HG03520 (cell line): ENCODE data around the gene ARRB2.

ENCODE experiments used
- ATAC-seq: cut with Tn5 transposase; IDR thresholded peaks from one replicate; pipeline ENCODE4 v1.9.1; 2021; ENCODE audit warnings: mild to moderate bottlenecking, moderate library complexity; ENCODE audit not compliant: unreplicated experiment

ARRB2 gene

DNA sequence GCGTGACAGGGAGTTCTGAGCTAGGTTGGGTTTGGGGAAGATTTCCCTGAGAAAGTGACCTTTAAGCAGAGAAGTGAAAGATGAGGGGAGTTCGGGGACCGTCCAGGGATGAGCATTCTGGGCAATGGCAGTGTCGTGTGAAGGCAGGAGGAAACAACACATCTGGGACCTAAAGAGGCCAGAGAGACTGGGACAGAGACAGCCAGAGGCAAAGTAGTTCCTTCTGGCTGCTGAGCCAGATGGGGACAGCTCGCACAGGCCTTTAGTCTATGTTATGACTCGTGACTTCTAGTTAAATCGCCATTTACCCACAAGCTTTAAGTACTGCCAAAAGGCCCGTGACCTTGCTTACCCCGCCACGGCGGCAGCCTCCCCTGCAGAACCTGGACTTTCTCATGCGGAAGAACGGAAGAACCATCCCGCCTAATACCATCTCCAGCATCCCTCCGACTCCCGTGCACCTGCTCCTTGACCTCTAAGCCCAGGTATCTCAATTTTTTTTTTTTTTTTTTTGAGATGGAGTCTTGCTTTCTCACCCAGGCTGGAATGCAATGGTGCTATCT lies 12.3 kb downstream of the ARRB2 start:
- ATAC-seq: no peak

DNA sequence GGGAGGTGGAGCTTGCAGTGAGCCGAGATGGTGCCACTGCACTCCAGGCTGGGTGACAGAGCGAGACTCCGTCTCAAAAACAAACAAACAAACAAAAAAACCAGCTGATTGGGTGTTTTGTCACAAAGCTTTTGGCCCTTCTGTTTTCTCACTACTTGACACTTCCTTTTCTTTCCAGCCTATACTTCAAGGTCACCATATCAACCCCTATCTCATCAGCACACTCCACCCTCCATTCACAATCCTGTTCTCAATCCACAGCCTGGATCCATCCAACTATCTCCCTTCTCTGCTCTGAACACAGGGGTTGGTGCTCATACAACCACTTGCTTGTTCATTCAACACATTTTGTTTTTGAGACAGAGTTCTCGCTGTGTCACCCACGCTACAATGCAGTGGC lies 14.2 kb downstream of the ARRB2 start:
- no peak for ATAC-seq

DNA sequence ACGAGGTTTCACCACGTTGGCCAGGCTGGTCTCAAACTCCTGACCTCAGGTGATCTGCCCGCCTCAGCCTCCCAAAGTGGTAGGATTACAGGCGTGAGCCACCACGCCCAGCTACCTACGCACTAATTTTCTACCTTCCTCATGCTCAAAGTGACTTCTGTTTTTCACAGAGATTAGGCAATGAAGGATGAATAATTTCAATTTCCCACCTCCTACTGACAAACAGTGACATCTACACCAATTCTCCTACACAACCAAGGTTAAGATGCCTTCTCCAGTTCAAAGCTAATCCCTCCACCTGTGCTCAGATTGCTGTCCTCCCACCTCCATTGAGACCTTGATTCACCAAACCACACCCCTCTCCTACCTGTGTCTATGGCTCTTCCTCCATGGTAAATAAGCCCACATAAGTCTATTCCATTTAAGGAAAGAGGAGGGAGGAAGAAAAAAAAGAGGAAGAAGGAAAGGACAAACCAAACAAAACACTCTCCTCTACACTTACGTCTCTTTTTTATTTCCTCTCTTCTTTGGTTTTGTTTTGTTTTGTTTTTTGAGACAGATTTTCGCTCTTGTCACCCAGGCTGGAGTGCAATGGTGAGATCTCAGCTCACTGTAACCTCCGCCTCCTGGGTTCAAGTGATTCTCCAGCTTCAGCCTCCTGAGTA lies 15.3 kb downstream of the ARRB2 start:
- ATAC-seq: no peak

DNA sequence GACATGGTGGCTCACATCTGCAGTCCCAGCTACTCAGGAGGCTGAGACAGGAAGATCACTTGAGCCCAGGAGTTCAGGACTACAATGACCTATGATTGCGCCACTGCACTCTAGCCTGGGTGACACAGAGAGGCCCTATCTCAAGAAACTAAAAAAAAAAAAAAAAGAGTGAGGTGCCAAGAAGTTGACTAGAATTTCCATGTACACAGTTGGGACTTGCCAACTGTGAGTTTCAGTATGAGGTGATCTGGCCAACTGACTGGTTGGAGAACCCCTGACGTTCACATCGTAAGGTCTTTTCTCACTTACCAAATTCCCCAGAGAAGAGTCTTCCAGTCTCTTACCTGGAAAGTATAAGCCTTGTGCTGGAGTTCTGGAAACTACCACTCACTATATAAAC lies 17.7 kb downstream of the ARRB2 start:
- no peak for ATAC-seq

DNA sequence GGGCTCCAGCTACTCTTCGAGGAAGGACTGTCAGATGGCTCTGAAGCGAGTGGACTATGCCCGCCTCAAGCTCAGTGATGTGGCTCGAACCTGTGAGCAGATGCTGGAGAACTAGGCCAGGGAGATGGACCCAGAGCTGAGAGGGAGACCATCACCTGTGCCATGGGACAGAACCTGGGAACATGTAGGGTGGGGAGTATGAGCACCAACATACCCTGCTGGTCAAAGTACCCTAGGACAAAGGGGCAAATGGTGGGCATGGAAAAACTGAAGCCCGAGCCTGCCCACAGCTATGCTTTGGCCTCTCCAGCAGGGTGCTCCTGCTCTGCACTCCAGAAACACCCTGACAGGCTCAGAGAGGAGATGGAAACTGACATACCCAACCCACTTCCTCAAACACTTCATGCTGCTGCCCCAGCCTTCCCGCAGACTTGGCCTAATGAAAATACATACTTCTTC lies 22.7 kb downstream of the ARRB2 start:
- ATAC-seq: no peak

DNA sequence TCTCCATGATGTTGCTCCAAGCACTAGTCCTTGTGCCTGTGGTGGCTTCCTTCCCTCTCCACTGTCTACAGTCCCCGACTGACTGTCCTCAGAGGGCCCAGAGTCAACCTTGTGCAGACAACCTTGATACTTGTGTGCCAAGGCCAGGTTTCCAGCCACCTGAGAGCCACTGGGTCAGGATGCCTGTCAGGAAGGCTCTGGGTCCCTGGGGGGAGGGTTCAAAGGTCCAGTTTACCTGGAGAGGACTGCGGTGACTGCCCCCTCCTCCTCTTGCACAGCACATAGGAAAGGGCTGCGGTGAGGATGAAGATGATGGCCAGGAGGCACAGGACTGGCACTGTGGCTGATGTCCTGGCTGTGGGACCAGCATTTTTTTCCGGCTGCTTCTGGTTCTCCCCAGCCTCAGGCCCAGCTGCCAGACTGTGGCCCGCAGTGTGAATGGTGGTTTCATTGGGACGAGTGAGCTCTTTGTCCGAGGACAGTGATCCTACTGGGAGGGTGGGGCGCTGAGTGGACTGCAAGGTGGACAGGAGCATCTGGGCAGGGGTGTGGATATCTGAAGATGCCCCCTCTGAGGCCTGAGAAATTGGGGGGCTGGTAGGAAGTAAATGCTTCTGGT lies 24.5 kb downstream of the ARRB2 start:
- no peak for ATAC-seq

DNA sequence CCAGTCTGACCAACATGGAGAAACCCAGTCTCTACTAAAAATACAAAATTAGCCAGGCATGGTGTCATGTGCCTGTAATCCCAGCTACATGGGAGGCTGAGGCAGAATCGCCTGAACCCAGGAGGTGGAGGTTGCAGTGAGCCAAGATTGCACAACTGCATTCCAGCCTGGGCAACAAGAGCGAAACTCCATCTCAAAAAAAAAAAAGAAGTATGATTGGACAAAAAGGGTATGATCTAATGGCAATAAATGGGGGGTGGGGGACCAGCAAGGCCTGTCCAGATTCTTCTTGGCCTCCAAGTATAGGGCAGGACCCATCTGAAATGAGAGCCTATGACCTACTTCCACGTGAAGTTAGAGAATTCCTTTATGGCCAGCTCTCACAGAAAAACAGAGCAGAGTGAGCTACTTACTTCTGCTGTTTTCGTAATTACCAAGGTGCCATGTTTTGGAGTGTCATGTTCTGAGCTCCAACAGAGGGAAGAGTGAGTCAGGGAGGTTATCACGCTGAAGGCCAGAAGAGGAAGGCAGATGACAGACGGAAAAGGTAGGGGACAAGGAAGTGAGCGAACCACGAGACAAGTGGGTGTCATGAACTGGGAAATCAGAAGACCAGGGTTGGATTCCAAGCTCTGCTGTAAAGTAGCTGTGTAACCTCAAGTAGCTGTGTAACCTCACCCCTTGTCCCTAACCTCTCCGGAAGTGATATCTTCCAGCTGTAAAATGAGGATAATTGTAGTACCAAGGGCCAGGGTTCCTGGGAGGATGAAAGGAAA lies 25.6 kb downstream of the ARRB2 start:
- ATAC-seq: no peak

DNA sequence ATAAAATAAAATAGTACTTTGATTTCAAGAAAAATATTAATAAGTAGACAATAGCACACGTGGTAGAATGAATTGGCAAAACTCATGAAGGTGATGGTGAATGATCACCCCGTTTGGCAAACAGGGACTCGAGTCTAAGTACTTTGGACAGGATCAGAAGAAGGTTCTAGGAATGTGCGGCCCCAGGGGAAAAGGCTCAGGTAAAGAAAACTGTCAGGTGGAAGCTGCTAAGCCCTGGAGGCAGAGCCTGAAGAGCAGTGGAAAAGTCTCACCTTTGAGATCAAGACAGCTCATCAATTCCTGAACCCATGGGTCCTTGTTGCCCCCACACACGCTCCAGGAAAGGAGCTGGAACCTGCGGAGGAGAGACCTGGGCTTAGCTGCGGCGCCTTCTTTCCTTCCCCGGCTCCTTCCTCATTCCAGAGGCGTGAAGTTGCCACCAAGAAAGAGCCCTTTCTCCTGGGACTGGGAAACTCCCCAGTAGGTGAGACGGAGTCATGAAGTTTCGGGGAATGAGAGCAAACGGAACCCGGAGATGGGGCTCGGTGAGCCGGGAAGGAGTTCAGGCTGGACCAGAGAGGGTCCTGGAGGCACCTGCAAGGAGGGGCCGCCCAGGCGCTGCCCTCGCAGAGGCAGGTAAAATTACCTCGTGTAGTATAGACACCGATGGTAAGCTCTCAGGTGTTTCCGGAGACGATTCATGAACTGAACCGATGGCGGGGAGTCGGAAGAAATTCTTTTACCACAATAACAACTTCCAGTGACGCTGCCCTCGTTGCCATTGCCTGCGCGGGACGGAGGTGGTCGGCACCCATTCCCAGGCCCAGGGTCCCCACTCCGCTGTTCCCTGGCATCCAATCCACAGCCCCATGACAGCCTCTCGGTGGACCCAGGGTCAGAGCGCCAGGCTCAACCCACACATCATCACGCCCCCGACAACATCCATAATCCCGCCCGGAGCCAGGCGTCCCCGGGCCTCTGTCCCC lies 28.0 kb downstream of the ARRB2 start:
- no peak for ATAC-seq

DNA sequence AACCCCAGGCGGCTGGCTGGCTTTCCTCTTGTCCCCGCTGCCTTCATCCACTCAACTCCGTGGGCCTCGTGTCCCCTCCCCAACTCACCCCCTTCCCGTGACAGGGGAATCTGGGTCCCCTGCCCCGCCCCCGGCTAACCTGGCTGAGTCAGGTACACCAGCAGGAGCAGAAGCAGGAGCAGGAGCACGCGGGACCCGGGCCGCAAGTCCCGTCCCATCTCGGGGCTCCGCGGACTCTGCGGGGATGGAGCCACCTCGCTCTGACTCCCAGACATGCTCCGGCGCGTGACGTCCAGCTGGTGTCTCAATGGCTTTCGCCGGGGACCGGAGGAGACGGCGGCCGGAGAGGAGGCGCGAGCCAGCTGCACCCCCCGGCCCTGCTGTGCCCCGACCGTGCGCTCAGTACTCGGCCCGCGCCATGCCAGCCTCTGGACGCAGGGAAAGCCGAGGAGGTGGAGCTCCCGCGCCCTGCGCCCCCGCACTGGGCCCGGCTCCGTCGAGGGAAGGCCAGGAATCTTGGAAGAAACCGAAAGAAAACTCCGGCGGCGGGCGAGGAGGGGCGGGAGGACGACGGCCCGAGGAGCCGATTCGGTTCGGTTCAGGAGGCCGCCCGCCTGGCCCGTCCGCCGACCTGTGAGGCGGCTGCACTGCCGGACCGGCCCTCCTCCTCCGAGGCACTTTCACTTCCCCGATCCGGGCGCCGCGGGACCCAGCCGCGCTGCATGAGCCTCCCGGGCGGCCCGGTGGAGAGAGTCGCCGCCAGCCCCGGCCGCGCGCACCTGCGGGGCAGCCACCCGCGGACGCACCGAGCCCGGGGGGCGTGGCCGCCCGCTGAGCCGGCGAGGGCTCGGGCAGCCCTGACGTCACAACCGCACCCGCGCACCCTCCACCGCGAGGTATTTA lies 28.9 kb downstream of the ARRB2 start, which contains the start of the genes CXCL16 and ZMYND15:
TSS of gene CXCL16 (minus strand) at position 807 of the 903 bp plus-strand sequence. CDS start at position 218, 589 bp downstream.
TSS of gene ZMYND15 (plus strand) at position 712 of the 903 bp plus-strand sequence. CDS start 716 bp downstream, outside the sequence.
- no peak for ATAC-seq

DNA sequence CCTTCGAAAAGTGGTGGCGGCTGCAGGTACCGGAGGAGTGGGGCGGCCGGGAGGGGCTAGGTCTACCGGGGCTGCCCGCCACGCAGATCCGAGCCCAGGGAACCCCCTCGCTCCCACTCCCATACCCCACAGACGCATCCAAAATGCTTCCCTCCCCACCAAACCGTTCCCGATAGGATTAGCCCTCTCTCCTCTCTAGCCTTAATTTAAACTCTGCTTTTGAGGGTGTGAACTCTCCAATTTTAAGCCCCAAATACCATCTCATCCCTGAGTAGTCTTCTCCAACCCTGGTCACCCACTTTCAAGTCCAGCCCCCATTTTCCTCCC lies 29.6 kb downstream of the ARRB2 start:
- ATAC-seq: no peak

DNA sequence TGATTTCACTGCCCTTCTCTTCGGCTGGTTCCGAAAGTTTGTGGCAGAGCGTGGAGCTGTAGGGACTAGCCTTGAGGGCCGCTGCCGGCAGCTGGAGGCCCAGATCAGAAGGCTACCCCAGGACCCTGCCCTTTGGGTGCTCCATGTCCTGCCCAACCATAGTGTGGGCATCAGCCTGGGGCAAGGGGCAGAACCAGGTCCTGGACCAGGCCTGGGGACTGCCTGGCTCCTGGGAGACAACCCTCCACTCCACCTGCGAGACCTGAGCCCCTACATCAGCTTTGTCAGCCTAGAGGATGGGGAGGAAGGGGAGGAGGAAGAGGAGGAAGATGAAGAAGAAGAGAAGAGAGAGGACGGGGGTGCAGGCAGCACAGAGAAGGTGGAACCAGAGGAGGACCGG lies 30.2 kb downstream of the ARRB2 start:
- no peak for ATAC-seq

DNA sequence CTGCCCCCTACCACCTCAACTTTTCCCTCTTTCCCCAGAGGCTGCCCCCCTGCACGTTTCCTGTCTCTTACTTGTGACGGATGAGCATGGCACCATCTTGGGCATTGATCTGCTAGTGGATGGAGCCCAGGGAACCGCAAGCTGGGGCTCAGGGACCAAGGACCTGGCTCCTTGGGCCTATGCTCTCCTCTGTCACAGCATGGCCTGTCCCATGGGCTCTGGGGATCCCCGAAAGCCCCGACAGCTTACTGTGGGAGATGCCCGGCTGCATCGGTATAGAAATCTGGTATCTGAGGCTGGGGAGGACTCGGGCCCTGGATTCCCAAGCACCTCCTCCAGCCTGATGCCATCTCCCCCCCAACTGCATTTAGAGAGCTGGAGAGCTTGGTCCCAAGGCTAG lies 31.1 kb downstream of the ARRB2 start:
- no peak for ATAC-seq

DNA sequence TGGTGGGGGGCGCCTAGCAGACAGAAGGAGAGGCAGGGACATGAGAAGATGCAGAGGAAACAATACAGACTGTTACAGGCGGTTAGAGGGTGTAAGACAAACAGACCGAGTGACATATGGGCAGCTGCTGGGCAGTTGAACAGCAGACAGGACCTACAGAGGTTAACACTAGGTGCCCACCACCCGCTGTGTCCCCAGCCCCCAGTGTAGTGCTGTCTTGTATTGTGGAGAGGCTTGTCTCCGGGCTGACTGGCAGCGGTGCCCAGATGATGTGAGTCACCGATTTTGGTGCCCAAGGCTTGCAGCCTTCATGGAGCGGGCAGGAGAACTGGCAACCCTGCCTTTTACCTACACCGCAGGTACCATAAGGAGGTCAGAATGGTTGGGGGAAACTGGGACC lies 31.7 kb downstream of the ARRB2 start:
- no peak for ATAC-seq

DNA sequence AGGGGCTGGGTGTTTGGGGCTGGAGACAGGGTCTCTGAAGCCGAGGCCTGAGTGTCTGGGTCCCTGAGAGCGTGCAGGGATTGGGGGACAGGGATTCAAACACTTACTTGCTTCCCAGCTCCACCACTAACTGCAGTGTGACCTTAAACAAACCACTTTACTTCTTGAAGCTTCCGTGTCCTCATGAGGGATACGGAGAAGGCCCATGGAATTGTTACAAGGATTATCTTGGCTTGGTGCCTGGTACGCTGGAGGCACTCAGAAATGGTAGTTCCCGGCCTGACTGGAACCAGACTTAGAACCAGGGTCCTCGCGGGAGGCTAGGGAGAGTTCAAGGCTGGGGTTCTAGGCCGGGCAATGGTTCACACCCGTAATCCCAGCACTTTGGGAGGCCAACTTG lies 32.2 kb downstream of the ARRB2 start:
- no peak for ATAC-seq

DNA sequence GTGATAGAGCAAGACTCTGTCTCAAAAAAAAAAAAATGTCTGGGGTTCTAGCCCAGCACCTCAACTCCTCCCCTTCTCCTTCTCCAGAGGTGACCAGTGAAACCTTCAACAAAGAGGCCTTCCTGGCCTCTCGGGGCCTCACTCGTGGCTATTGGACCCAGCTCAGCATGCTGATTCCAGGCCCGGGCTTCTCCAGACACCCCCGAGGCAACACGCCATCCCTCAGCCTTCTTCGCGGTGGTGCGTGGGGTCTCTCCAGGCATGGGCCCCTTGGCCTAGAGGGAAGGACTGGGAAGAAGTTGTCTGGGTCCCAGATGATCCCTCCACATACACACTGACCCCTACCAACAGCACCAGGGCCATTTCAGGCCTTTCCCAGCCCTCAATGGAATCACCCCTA lies 32.8 kb downstream of the ARRB2 start:
- no peak for ATAC-seq

DNA sequence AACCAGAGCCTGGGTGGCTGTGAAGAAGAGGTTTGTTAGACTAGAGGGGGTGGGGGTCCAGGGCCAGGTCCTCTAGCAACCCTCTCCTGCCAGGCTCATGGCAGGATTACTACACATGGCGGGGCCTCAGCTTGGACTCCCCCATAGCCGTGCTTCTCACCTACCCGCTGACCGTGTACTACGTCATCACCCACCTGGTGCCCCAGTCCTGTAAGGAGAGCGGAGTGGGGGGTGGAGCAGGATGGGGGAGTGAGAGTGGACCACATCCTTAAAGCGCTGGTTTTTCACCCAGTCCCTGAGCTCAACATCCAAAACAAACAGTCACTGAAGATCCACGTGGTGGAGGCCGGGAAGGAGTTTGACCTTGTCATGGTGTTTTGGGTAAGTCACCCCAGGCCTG lies 33.5 kb downstream of the ARRB2 start:
- ATAC-seq: no peak

DNA sequence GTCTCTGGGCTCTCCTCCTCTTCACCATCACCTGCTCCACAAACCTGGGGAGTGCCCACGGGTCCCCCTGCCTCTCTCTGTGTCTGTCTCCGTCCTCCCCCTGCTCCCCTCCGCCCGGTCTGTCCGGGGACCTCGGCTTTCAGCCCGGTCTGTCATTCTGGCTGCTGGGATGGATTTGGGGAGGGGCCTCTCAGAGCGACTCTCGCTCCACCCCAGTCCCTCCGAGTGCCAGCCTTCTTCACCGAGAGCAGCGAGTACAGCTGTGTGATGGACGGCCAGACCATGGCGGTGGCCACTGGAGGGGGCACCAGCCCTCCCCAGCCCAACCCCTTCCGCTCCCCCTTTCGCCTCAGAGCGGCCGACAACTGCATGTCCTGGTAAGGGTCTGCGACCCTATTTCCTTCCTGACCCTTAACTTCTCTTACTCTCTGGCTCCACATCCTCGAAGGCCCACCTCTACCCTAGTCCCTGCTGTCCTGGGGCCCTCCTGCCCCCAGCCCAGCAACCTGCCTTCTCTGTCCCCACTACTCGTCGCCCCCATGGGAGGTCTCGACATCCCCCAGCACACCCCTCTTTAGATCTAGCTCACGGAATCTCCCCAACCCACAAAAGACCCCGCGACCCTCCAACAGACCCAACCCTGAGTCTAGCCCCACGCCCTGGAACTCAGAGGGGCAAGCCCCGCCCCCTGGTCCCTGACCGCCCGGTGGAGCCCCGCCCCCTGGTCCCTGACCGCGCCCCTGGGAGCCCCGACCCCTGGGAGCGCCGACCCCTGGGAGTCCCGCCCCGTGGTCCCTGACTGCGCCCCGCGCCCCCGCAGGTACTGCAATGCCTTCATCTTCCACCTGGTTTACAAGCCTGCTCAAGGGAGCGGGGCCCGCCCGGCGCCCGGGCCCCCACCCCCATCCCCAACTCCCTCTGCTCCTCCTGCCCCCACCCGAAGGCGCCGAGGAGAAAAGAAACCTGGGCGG lies 34.9 kb downstream of the ARRB2 start:
- ATAC-seq: no peak

DNA sequence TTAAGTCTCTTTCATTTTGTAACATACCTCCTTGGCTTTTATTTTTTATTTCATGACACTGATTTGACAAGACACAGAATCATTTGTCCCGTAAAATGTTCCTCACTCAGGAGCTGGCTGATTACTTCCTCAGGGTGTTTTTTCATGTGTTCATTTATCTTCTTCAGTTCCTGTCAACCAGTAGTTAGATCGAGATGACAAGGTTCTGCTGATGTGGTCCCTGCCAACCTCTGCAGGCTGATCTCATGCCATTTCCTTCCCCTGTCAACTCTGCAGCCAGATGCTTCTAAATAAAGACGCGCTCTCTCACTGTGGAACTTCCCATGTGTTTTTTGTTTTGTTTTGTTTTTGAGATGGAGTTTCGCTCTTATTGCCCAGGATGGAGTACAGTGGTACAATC lies 37.4 kb downstream of the ARRB2 start:
- no peak for ATAC-seq
